Gastrocnemius medialis (tissue), 4 donors: ENCODE measurements around the gene MKLN1. TPM values are rescaled to one million over a fixed set of nuclear protein-coding genes. Genes with fewer than 3 reads are reported as not detected.
A peak's percentile ranks its signal among the peaks of the same experiment; 100 is the strongest.

Source experiments
- ATAC-seq, 2 donors: fragments of 150-250 bp; one replicate each; pipeline ENCODE4 v1.9.1; 2016
- DNase-seq, 2 donors: peaks; one replicate each; pipeline ENCODE4 v3.0.0-alpha.2; 2019
- H3K27ac ChIP-seq, 4 donors: fragments of 200-600 bp; sonication (generic); 1 replicate in 1 of 4; 2 replicates in 3 of 4; pipeline ENCODE4 v1.5.1; 2016 to 2018; ENCODE audit warnings: mild to moderate bottlenecking in 2 of 4, moderate library complexity in 1 of 4
- H3K27me3 ChIP-seq, 3 donors: fragments of 200-600 bp; sonication (generic) in 2 of 3; 1 replicate in 1 of 3; 2 replicates in 2 of 3; pipeline versions ENCODE4 v1.5.1 to v1.6.0; 2016 to 2019; ENCODE audit warnings: mild to moderate bottlenecking in 1 of 3, moderate library complexity in 1 of 3
- H3K36me3 ChIP-seq, 2 donors: fragments of 200-600 bp; sonication (generic) in 1 of 2; one replicate each; pipeline ENCODE4 v1.5.1; 2017 to 2018
- H3K4me1 ChIP-seq, 2 donors: fragments of 200-600 bp; sonication (generic) in 1 of 2; one replicate each; pipeline ENCODE4 v1.5.1; 2016 to 2017; ENCODE audit warnings: mild to moderate bottlenecking in 2 of 2
- H3K4me3 ChIP-seq, 4 donors: fragments of 200-600 bp; sonication (generic) in 3 of 4; 1 replicate in 1 of 4; 2 replicates in 3 of 4; pipeline ENCODE4 v1.5.1; 2016 to 2019; ENCODE audit warnings: mild to moderate bottlenecking in 2 of 4
- H3K9me3 ChIP-seq, 3 donors: fragments of 200-600 bp; sonication (generic) in 2 of 3; 1 replicate in 1 of 3; 2 replicates in 2 of 3; pipeline ENCODE4 v1.5.1; 2016 to 2019
- POLR2A ChIP-seq, 2 donors: fragments of 450-650 bp; IDR thresholded peaks; one replicate each; pipeline ENCODE4 v1.6.1; 2017; ENCODE audit warnings: antibody characterized with exemption in 2 of 2, mild to moderate bottlenecking in 2 of 2, moderate library complexity in 2 of 2
- in situ Hi-C, 4 donors: fragments of 200-750 bp; cut with MboI; loops; one replicate each; pipeline versions ENCODE4 v1.15.0 to v1.8.0; 2017; ENCODE audit warnings: low sequenced_read_pairs in 4 of 4
- intact Hi-C: fragments of 100-400 bp; cut with DNase I; formaldehyde crosslinking; loops from one replicate; pipeline ENCODE4 v1.15.1; 2023; ENCODE audit warnings: low total_unique reads
- total RNA-seq, 4 donors: library from RNA; depleted of rRNA; stranded (reverse); fragments of >200 nt; gene quantifications; one replicate each; pipeline versions ENCODE4 v1.1.0 to v1.2.3, GENCODE V29; 2016
- TF ChIP-seq, protein P1 (sequence below), 5 experiments: fragments of 450-650 bp in 3 of 5; fragments of 200-600 bp in 2 of 5; sonication (generic) in 2 of 5; IDR thresholded peaks in 4 of 5; conservative IDR thresholded peaks in 1 of 5; 1 replicate in 4 of 5; 2 replicates in 1 of 5; pipeline ENCODE4 v1.5.1; 2016 to 2019; ENCODE audit warnings: antibody characterized with exemption in 5 of 5, mild to moderate bottlenecking in 3 of 5, moderate library complexity in 3 of 5

Gene MKLN1
- total RNA-seq, 4 donors from 2014 or later = 29.1 to 81.1 (median 48.9) TPM

- Histone ChIP-seq H3K4me1 (peaks cover 8 to 23% of the 10 kb centered on the region in 2 donors), H3K27me3 (no peaks in the 10 kb centered on the region), H3K9me3 (no peaks in the 10 kb centered on the region), H3K27ac (no peak overlapping the region), H3K36me3 (no peaks in the 10 kb centered on the region), H3K4me3 (no peak overlapping the region)
- TF ChIP-seq POLR2A (IDR thresholded peaks at IDR 0.05) = no peak
- TF ChIP-seq, protein P1, sequence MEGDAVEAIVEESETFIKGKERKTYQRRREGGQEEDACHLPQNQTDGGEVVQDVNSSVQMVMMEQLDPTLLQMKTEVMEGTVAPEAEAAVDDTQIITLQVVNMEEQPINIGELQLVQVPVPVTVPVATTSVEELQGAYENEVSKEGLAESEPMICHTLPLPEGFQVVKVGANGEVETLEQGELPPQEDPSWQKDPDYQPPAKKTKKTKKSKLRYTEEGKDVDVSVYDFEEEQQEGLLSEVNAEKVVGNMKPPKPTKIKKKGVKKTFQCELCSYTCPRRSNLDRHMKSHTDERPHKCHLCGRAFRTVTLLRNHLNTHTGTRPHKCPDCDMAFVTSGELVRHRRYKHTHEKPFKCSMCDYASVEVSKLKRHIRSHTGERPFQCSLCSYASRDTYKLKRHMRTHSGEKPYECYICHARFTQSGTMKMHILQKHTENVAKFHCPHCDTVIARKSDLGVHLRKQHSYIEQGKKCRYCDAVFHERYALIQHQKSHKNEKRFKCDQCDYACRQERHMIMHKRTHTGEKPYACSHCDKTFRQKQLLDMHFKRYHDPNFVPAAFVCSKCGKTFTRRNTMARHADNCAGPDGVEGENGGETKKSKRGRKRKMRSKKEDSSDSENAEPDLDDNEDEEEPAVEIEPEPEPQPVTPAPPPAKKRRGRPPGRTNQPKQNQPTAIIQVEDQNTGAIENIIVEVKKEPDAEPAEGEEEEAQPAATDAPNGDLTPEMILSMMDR (IDR thresholded peaks at IDR 0.05 in 4 of 5, conservative IDR thresholded peaks at IDR 0.05 in 1 of 5) = no peak
- in situ Hi-C loops (no loop called here), intact Hi-C loops (no loop called here)
- DNase-seq (no peak), ATAC-seq (no peak)
Measured at GRCh38 chr7:131489196-131489595, 161.5 kb downstream of the MKLN1 start.

DNA sequence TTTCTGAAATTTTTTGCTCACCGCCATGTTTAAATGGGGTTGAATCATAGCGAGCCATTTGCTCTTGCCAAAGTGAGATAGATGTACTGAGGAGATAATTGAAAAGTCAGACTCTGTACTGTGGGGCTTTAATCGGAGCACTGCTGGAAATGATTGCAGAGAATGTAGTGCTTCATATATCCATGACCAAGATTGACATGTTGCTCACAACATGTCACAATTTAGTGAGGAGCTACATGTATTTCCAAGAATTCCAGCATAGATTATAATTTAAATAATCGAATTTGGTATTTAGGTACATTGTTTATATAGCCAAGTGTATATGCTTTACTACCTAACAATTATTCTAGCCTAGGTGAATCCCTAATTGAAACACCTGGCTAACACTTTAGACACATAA, 162.2 kb downstream of the MKLN1 start:
- in situ Hi-C loops = no loop called here
- no peak for ATAC-seq
- DNase-seq = no peak
- no peaks in the 10 kb centered on the region for H3K36me3 ChIP-seq
- no peaks in the 10 kb centered on the region for H3K27me3 ChIP-seq
- no peak overlapping the region for H3K27ac ChIP-seq
- H3K4me3 ChIP-seq = no peak overlapping the region
- no peaks in the 10 kb centered on the region for H3K9me3 ChIP-seq
- intact Hi-C loops = loop anchor here (10.0 kb wide), 1 partner anchor 385 kb away; no protein-coding TSS in a partner anchor
- peaks cover 8 to 17% of the 10 kb centered on the region in 2 donors for H3K4me1 ChIP-seq
- TF ChIP-seq, protein P1 (IDR thresholded peaks at IDR 0.05 in 4 of 5, conservative IDR thresholded peaks at IDR 0.05 in 1 of 5) = no peak
- TF ChIP-seq POLR2A (IDR thresholded peaks at IDR 0.05) = no peak

- Histone ChIP-seq H3K4me1 (peaks cover 0 to 11% of the 10 kb centered on the region in 2 donors), H3K4me3 (no peak overlapping the region), H3K36me3 (no peaks in the 10 kb centered on the region), H3K27me3 (no peaks in the 10 kb centered on the region), H3K9me3 (no peaks in the 10 kb centered on the region), H3K27ac (no peak overlapping the region)
- intact Hi-C loops = loop anchor here (10.0 kb wide), 1 partner anchor 388 kb away; no protein-coding TSS in a partner anchor
- ATAC-seq (no peak), DNase-seq (no peak)
- TF ChIP-seq, protein P1 (IDR thresholded peaks at IDR 0.05 in 4 of 5, conservative IDR thresholded peaks at IDR 0.05 in 1 of 5) = no peak
- no peak for TF ChIP-seq POLR2A (IDR thresholded peaks at IDR 0.05)
- in situ Hi-C loops = no loop called here
Measured at GRCh38 chr7:131493081-131493480, 165.4 kb downstream of the MKLN1 start.

- Histone ChIP-seq H3K27me3 (no peaks in the 10 kb centered on the region), H3K36me3 (no peaks in the 10 kb centered on the region), H3K9me3 (no peaks in the 10 kb centered on the region), H3K27ac (peak overlapping the region in 1 of 4 donors; percentile 4), H3K4me3 (no peak overlapping the region), H3K4me1 (peaks cover 0 to 11% of the 10 kb centered on the region in 2 donors)
- TF ChIP-seq POLR2A (IDR thresholded peaks at IDR 0.05) = no peak
- TF ChIP-seq, protein P1 (IDR thresholded peaks at IDR 0.05 in 4 of 5, conservative IDR thresholded peaks at IDR 0.05 in 1 of 5) = no peak
- DNase-seq = no peak
- intact Hi-C loops = loop anchor here (10.0 kb wide), 1 partner anchor 389 kb away; no protein-coding TSS in a partner anchor
- ATAC-seq = no peak
- in situ Hi-C loops = no loop called here
Measured at GRCh38 chr7:131493581-131493980, 165.9 kb downstream of the MKLN1 start.

- no peak overlapping the region for H3K4me3 ChIP-seq
- peaks cover 0 to 11% of the 10 kb centered on the region in 2 donors for H3K4me1 ChIP-seq
- no peak overlapping the region for H3K27ac ChIP-seq
- DNase-seq (no peak), ATAC-seq (no peak)
- no peaks in the 10 kb centered on the region for H3K27me3 ChIP-seq
- H3K9me3 ChIP-seq = no peaks in the 10 kb centered on the region
- no peak for TF ChIP-seq POLR2A (IDR thresholded peaks at IDR 0.05)
- TF ChIP-seq, protein P1 (IDR thresholded peaks at IDR 0.05 in 4 of 5, conservative IDR thresholded peaks at IDR 0.05 in 1 of 5) = no peak
- in situ Hi-C loops (no loop called here), intact Hi-C loops (loop anchor here (10.0 kb wide), 1 partner anchor 389 kb away; no protein-coding TSS in a partner anchor)
- H3K36me3 ChIP-seq = no peaks in the 10 kb centered on the region
Measured at GRCh38 chr7:131494182-131494581, 166.5 kb downstream of the MKLN1 start.
